ENCODE results near the gene EIF2B5. TPM values are rescaled to one million over a fixed set of nuclear protein-coding genes. Genes with fewer than 3 reads are reported as not detected.

Gene EIF2B5
- total RNA-seq (2014; rRNA removed; shearing (Covaris generic)) (41.1 and 66.1 TPM in 2 replicates), total RNA-seq (2022) (56.7 and 57.4 TPM in 2 replicates), Bru-seq, nascent RNA (percentile 84 among the genes with signal in this experiment), BruChase-seq, experiment 1, labeled RNA remaining after a 6-hour chase (percentile 84 among the genes with signal in this experiment), BruChase-seq, experiment 2, labeled RNA remaining after a 2-hour chase (percentile 87 among the genes with signal in this experiment)
- long read RNA-seq, transcript EIF2B5-202 (2 exons, 585 nt) = minor isoform, 11 of 207 reads
- long read RNA-seq, transcript EIF2B5-204 (15 exons, 2,850 nt) = minor isoform, 9 of 207 reads
- long read RNA-seq, transcript EIF2B5-201 (16 exons, 2,656 nt) = major isoform, 127 of 207 reads
- long read RNA-seq, partial matches to known transcripts = 11 of 207 reads
- long read RNA-seq, other reads (novel, unspliced or antisense) = 44 of 207 reads

GRCh38 chr3:184135149-184135910 lies at the start of gene EIF2B5:
TSS of gene EIF2B5 (plus strand) at chr3:184135358. CDS start at chr3:184135386, 28 bp downstream.
- ChIA-PET POLR2A (interaction anchor here (0.6 to 2.4 kb wide), 12 partner anchors 10 to 1019 kb away, joined by 3 to 9 read pairs (median 4); partner anchors contain the start of genes DVL3 and PARL), CTCF (ENCODE audit: unreplicated experiment) (interaction anchor here (0.7 kb wide), 1 partner anchor 554 kb away, joined by 3 read pairs; no protein-coding TSS in a partner anchor)
- H3K79me2 ChIP-seq (ENCODE audit: insufficient read depth, low read depth, low read length) = peaks cover 43% of the 10 kb centered on the region
- peaks cover 29% of the 10 kb centered on the region for H3K36me3 ChIP-seq (ENCODE audit: insufficient read depth, low read length)
- no peaks in the 10 kb centered on the region for H3K9me3 ChIP-seq (ENCODE audit: low read length)
- BruUV-seq (replicated peaks) = no TSS peak
- H2AFZ ChIP-seq (ENCODE audit: low read length) = peak within 1 kb of the TSS; percentile 87
- DNase-seq (ENCODE audit: low spot score) = peak; percentile 92
- peak within 1 kb of the TSS; percentile 97 for H3K4me2 ChIP-seq (ENCODE audit: low read length)
- peak within 1 kb of the TSS; percentile 67 for H3K27ac ChIP-seq (ENCODE audit: low read depth, low read length, poor library complexity, severe bottlenecking)
- peak within 1 kb of the TSS; percentile 97 for H3K4me3 ChIP-seq (ENCODE audit: low read depth, low read length, poor library complexity, severe bottlenecking)
- intact Hi-C loops (cut with micrococcal nuclease; ENCODE audit: unreplicated experiment) = loop anchor here (1.0 to 5.0 kb wide), 7 partner anchors 22 to 238 kb away; partner anchors contain the start of genes ABCF3, ALG3, AP2M1 and CLCN2
- no peaks in the 10 kb centered on the region for H4K20me1 ChIP-seq (ENCODE audit: insufficient read depth, low read length)
- peaks cover 20% of the 10 kb centered on the region for H3K4me1 ChIP-seq (ENCODE audit: insufficient read depth, low read length, poor library complexity, severe bottlenecking)
- no peaks in the 10 kb centered on the region for H3K9me2 ChIP-seq (ENCODE audit: insufficient read depth, low read length)
- TF ChIP-seq CTCF (conservative IDR thresholded peaks at IDR 0.05; ENCODE audit: low read length) = peak; percentile 65
- no peak for TF ChIP-seq EZH2phosphoT487 (IDR thresholded peaks at IDR 0.05; ENCODE audit: borderline replicate concordance, low read depth, low read length)

GRCh38 chr3:184085389-184085852 lies 49.7 kb upstream of the EIF2B5 start:
- POLR2A ChIA-PET = no interaction called here
- no peak overlapping the region for H3K27ac ChIP-seq (ENCODE audit: low read depth, low read length, poor library complexity, severe bottlenecking)
- TF ChIP-seq CTCF (conservative IDR thresholded peaks at IDR 0.05; ENCODE audit: low read length) (no peak), EZH2phosphoT487 (IDR thresholded peaks at IDR 0.05; ENCODE audit: borderline replicate concordance, low read depth, low read length) (no peak)
- H3K9me3 ChIP-seq (ENCODE audit: low read length) = no peaks in the 10 kb centered on the region
- no peaks in the 10 kb centered on the region for H3K36me3 ChIP-seq (ENCODE audit: insufficient read depth, low read length)
- no peaks in the 10 kb centered on the region for H4K20me1 ChIP-seq (ENCODE audit: insufficient read depth, low read length)
- no peak for DNase-seq (ENCODE audit: low spot score)
- no TSS peak for BruUV-seq (replicated peaks)
- intact Hi-C loops (cut with micrococcal nuclease; ENCODE audit: unreplicated experiment) = no loop called here
- no peak overlapping the region for H3K4me3 ChIP-seq (ENCODE audit: low read depth, low read length, poor library complexity, severe bottlenecking)
- no peaks in the 10 kb centered on the region for H3K9me2 ChIP-seq (ENCODE audit: insufficient read depth, low read length)
- H3K79me2 ChIP-seq (ENCODE audit: insufficient read depth, low read depth, low read length) = no peaks in the 10 kb centered on the region
- no peak overlapping the region for H2AFZ ChIP-seq (ENCODE audit: low read length)
- H3K4me1 ChIP-seq (ENCODE audit: insufficient read depth, low read length, poor library complexity, severe bottlenecking) = no peaks in the 10 kb centered on the region
- no peak overlapping the region for H3K4me2 ChIP-seq (ENCODE audit: low read length)
- CTCF ChIA-PET (ENCODE audit: unreplicated experiment) = no interaction called here

Data from OCI-LY7 (cell line).